Mammary epithelial cell (primary cell): ENCODE measurements around the gene ATG7.

Experiments
- EZH2 ChIP-seq: IDR thresholded peaks from 2 replicates; pipeline ENCODE4 v1.6.1; 2012; ENCODE audit warnings: low read length, inconsistent platforms, borderline replicate concordance
- TF ChIP-seq, protein P1 (sequence below), 2 donors: IDR thresholded peaks in 1 of 2; conservative IDR thresholded peaks in 1 of 2; 2 replicates each; pipeline ENCODE4 v1.5.1; 2011 to 2012; ENCODE audit warnings: inconsistent platforms in 2 of 2, low read length in 2 of 2, mild to moderate bottlenecking in 2 of 2, control low read depth in 1 of 2, low read depth in 1 of 2; ENCODE audit not compliant: insufficient read depth in 1 of 2; ENCODE audit errors: extremely low read depth in 1 of 2

DNA sequence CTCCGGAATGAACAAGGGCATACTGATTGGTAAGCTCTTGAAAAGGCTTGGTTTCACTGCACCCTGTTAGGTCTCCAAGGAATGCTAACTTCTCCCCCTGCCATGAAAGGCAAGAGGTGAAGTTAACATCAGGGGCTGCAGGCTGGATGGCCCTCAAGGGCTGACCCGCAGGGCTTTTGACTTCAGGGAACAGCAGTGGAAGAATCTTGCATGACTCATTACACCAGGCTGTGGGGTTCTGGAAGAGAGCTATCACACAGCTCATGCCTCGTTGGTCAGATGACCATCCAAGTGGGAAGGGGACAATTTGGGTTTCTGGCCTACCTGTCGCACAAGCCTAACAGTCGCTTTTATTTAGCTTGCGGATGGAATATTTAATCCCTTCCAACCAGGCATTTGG is 23.6 kb upstream of the ATG7 start:
- TF ChIP-seq, protein P1, sequence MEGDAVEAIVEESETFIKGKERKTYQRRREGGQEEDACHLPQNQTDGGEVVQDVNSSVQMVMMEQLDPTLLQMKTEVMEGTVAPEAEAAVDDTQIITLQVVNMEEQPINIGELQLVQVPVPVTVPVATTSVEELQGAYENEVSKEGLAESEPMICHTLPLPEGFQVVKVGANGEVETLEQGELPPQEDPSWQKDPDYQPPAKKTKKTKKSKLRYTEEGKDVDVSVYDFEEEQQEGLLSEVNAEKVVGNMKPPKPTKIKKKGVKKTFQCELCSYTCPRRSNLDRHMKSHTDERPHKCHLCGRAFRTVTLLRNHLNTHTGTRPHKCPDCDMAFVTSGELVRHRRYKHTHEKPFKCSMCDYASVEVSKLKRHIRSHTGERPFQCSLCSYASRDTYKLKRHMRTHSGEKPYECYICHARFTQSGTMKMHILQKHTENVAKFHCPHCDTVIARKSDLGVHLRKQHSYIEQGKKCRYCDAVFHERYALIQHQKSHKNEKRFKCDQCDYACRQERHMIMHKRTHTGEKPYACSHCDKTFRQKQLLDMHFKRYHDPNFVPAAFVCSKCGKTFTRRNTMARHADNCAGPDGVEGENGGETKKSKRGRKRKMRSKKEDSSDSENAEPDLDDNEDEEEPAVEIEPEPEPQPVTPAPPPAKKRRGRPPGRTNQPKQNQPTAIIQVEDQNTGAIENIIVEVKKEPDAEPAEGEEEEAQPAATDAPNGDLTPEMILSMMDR (conservative IDR thresholded peaks at IDR 0.05 in 1 of 2, IDR thresholded peaks at IDR 0.05 in 1 of 2; ENCODE audit: extremely low read depth in 1 of 2, insufficient read depth in 1 of 2, low read depth in 1 of 2, low read length in 2 of 2): no peak
- TF ChIP-seq EZH2: no peak
